Spleen (tissue), 7 donors: ENCODE measurements around the gene C1orf53.

Experiments
- CTCF ChIP-seq, 11 experiments: fragments of 200-600 bp in 7 of 11; fragments of 450-650 bp in 4 of 11; sonication (generic) in 4 of 11; IDR thresholded peaks in 8 of 11; conservative IDR thresholded peaks in 3 of 11; 1 replicate in 7 of 11; 2 replicates in 4 of 11; pipeline versions ENCODE4 v1.4.0 to v1.8.0; 2016 to 2021; ENCODE audit warnings: antibody characterized with exemption in 11 of 11, inconsistent platforms in 4 of 11, mild to moderate bottlenecking in 1 of 11
- POLR2A ChIP-seq, 3 donors: fragments of 450-650 bp; IDR thresholded peaks; one replicate each; pipeline ENCODE4 v1.5.1; 2017; ENCODE audit warnings: antibody characterized with exemption in 3 of 3, mild to moderate bottlenecking in 1 of 3
- POLR2AphosphoS5 ChIP-seq, 3 donors: sonication (generic); formaldehyde crosslinking; IDR thresholded peaks; one replicate each; pipeline ENCODE4 v1.5.1; 2017; ENCODE audit warnings: antibody characterized with exemption in 3 of 3
- donor health status: DM: no; HTN: no; CAD: no; lungs with moderate emphysema.
- donor health status: DM: no; HTN: no; CAD: no.
- donor health status: DM: no; HTN: no; CAD: no.

DNA sequence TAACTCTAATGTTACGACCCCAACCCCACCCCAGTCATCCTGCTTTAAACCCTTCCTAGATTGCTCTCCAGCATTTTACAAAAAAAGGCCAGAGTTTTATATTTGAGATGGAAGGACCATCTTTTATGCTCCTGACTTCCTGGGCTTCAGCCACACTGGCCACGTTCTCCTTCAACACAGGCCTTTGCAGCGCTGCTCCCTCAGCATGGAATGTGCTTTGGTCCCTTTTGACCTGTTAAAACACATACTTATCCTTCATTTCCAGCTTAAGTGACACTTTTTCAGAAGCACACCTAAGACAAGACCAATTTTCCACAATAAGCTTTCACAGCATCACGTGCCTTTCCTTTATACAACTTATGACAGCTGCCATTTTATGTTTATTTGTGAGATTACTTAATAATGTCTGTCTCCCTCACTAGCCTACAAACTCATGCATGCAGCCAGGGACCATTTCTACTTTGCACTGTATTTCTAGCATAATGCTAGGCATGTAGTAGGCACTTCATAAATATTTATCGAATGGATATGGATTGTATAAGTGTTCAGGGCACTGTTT is 49.3 kb downstream of the C1orf53 start:
- TF ChIP-seq CTCF (IDR thresholded peaks at IDR 0.05 in 8 of 11, conservative IDR thresholded peaks at IDR 0.05 in 3 of 11) = no peak
- TF ChIP-seq POLR2A (IDR thresholded peaks at IDR 0.05) = no peak
- no peak for TF ChIP-seq POLR2AphosphoS5 (IDR thresholded peaks at IDR 0.05)
